K562 (cell line): ENCODE results near the gene BST1. TPM values are rescaled to one million over a fixed set of nuclear protein-coding genes. Genes with fewer than 3 reads are reported as not detected.
A peak's percentile ranks its signal among the peaks of the same experiment; 100 is the strongest.

Experiments used
- ATAC-seq: fragments of 200-7000 bp; cut with Tn5 transposase; 3 replicates; pipeline ENCODE4 v1.9.1; 2020; ENCODE audit warnings: moderate library complexity
- BruUV-seq: library from RNA; stranded (reverse); fragments of 400-500 nt; replicated peaks from 2 replicates; lab custom pipeline; 2021; lab: Mats Ljungman, UMichigan
- CTCF ChIA-PET: fragments of 300-600 bp; formaldehyde crosslinking; extraction: SDS; loops from one replicate; lab custom pipeline; 2021; ENCODE audit warnings: low intra/inter-chr PET ratio; lab: Yijun Ruan, JAX
- POLR2A ChIA-PET: fragments of 300-600, 350-650 bp; sonication (Branson Sonifier 250); formaldehyde crosslinking; extraction: SDS; loops from one replicate; lab custom pipeline; 2021; ENCODE audit warnings: antibody characterized with exemption, inconsistent platforms; lab: Yijun Ruan, JAX
- DNase-seq, 4 experiments: peaks; one replicate each; pipeline versions ENCODE4 v3.0.0 to v3.0.0-alpha.2; 2011 to 2018; ENCODE audit warnings: low spot score in 3 of 4, mixed read lengths in 3 of 4; ENCODE audit errors: extremely low read depth in 1 of 4
- FAIRE-seq: peaks from 2 replicates; lab custom pipeline; 2011; peaks lifted over from hg19 to GRCh38; lab: Jason Lieb, UNC
- H2AFZ ChIP-seq: 2 replicates; pipeline ENCODE4 v1.6.0; 2011; ENCODE audit warnings: low read depth, low read length, control low read depth, inconsistent platforms
- H3K27ac ChIP-seq: fragments of 200-600 bp; 3 replicates; pipeline ENCODE4 v1.8.0; 2011; ENCODE audit warnings: low read depth, mild to moderate bottlenecking, control low read depth, inconsistent platforms, low read length, moderate library complexity, mixed read lengths; ENCODE audit errors: extremely low read depth
- H3K27me3 ChIP-seq, 2 experiments: fragments of 300-600 bp in 1 of 2; 2 replicates in 1 of 2; 3 replicates in 1 of 2; pipeline versions ENCODE4 v1.6.0 to v1.8.0; 2011; ENCODE audit warnings: inconsistent platforms in 2 of 2, low read length in 2 of 2, mild to moderate bottlenecking in 1 of 2, mixed read lengths in 1 of 2, moderate library complexity in 1 of 2; ENCODE audit not compliant: control insufficient read depth in 2 of 2, insufficient read depth in 2 of 2
- H3K36me3 ChIP-seq: fragments of 300-600 bp; 3 replicates; pipeline ENCODE4 v1.8.0; 2011; ENCODE audit warnings: mild to moderate bottlenecking, low read length, inconsistent platforms; ENCODE audit not compliant: control insufficient read depth, insufficient read depth
- H3K4me1 ChIP-seq, 2 experiments: fragments of 200-600 bp in 1 of 2; replicated peaks in 1 of 2; 2 replicates in 1 of 2; 3 replicates in 1 of 2; pipeline versions ENCODE4 v1.5.1 to v1.8.0; 2011; ENCODE audit warnings: inconsistent platforms in 2 of 2, low read length in 2 of 2, mild to moderate bottlenecking in 1 of 2, mixed read lengths in 1 of 2, moderate library complexity in 1 of 2; ENCODE audit not compliant: control insufficient read depth in 2 of 2, insufficient read depth in 2 of 2
- H3K4me2 ChIP-seq: 2 replicates; pipeline ENCODE4 v1.6.1; 2011; ENCODE audit warnings: low read length, control low read depth, inconsistent platforms, mixed read lengths; ENCODE audit not compliant: insufficient read depth
- H3K4me3 ChIP-seq: fragments of 200-600 bp; sonication (generic), shearing (Covaris generic); 2 replicates; pipeline ENCODE4 v1.5.1; 2016; ENCODE audit warnings: control low read depth, inconsistent platforms
- H3K79me2 ChIP-seq: fragments of 200-600 bp; 3 replicates; pipeline ENCODE4 v1.8.0; 2011; ENCODE audit warnings: low read length, inconsistent platforms; ENCODE audit not compliant: control insufficient read depth, insufficient read depth
- H3K9ac ChIP-seq, 2 experiments: 2 replicates each; pipeline versions ENCODE4 v1.6.0 to v1.6.1; 2011; ENCODE audit warnings: low read depth in 2 of 2, low read length in 2 of 2, control low read depth in 1 of 2, inconsistent platforms in 1 of 2, mild to moderate bottlenecking in 1 of 2, mixed read lengths in 1 of 2; ENCODE audit not compliant: insufficient read depth in 1 of 2
- H3K9me1 ChIP-seq: one replicate; pipeline ENCODE4 v1.6.0; 2011; ENCODE audit warnings: inconsistent platforms, mild to moderate bottlenecking, low read length, moderate library complexity; ENCODE audit not compliant: control insufficient read depth, insufficient read depth
- H3K9me3 ChIP-seq: replicated peaks from 2 replicates; pipeline ENCODE4 v1.5.1; 2011; ENCODE audit warnings: low read depth, low read length, inconsistent platforms; ENCODE audit not compliant: control insufficient read depth, insufficient read depth
- H4K20me1 ChIP-seq: replicated peaks from 2 replicates; pipeline ENCODE4 v1.6.1; 2011; ENCODE audit warnings: low read length, inconsistent platforms, mixed read lengths; ENCODE audit not compliant: control insufficient read depth, insufficient read depth
- ARNT ChIP-seq, 2 experiments: fragments of 450-650 bp; IDR thresholded peaks; 2 replicates each; pipeline ENCODE4 v1.6.1; 2016; ENCODE audit warnings: mild to moderate bottlenecking in 1 of 2
- LEF1 ChIP-seq: fragments of 450-650 bp; IDR thresholded peaks from 2 replicates; pipeline ENCODE4 v1.6.1; 2016; ENCODE audit warnings: mild to moderate bottlenecking
- POLR2G ChIP-seq: fragments of 200-400 bp; formaldehyde crosslinking; IDR thresholded peaks from 2 replicates; pipeline ENCODE4 v1.6.1; 2017; ENCODE audit warnings: low read depth, mild to moderate bottlenecking, antibody characterized with exemption, low read length, moderate library complexity
- TCFL5 ChIP-seq: fragments of 250-450 bp; sonication (Bioruptor Pico); conservative IDR thresholded peaks from 2 replicates; pipeline ENCODE4 v1.6.1; 2021; ENCODE audit warnings: mild to moderate bottlenecking, moderate library complexity, matching md5 sums
- U2AF1 ChIP-seq: fragments of 200-400 bp; formaldehyde crosslinking; optimal IDR thresholded peaks from 2 replicates; pipeline ENCODE3; 2017; ENCODE audit warnings: mild to moderate bottlenecking, low read depth, low read length, moderate library complexity
- in situ Hi-C: fragments of 300-500 bp; cut with MboI; formaldehyde crosslinking; loops from 4 replicates; pipeline ENCODE4 v1.15.0; 2018; ENCODE audit warnings: inconsistent platforms, mixed read lengths
- intact Hi-C: fragments of 100-400 bp; cut with micrococcal nuclease; formaldehyde crosslinking; loops from 2 replicates; pipeline ENCODE4 v1.14.2; 2022
- polyA plus RNA-seq, 8 experiments: library from polyadenylated mRNA; depleted of rRNA in 4 of 8; stranded (reverse) in 5 of 8; unstranded in 3 of 8; fragments of >200 nt; fragmentation: Nextera tagmentation in 2 of 8; fragmentation: Illumina TruSeq in 1 of 8; extraction: Ambion mirVana in 2 of 8; extraction: Trizol in 1 of 8; gene quantifications; 2 replicates each; pipeline versions ENCODE4 v1.2.1 to v1.2.3, GENCODE V29; 2011 to 2014; ENCODE audit warnings: inconsistent platforms in 1 of 8, missing spikeins in 1 of 8
- total RNA-seq, 7 experiments: library from RNA; depleted of rRNA in 6 of 7; stranded (reverse); fragments of >200 nt in 6 of 7; fragmentation: Illumina TruSeq in 2 of 7; extraction: Trizol in 2 of 7; gene quantifications; 2 replicates each; pipeline versions ENCODE4 v1.2.1 to v1.2.3, GENCODE V29; 2011 to 2021; ENCODE audit warnings: low replicate concordance in 1 of 7
- TF ChIP-seq, protein P1 (sequence below): fragments of 450-650 bp; IDR thresholded peaks from 2 replicates; pipeline ENCODE4 v1.6.1; 2017; ENCODE audit warnings: mild to moderate bottlenecking, moderate library complexity
- TF ChIP-seq, protein P2 (sequence below): fragments of 250-450 bp; sonication (Bioruptor Pico); IDR thresholded peaks from 2 replicates; pipeline ENCODE4 v1.8.0; 2022; ENCODE audit warnings: moderate library complexity, mild to moderate bottlenecking, inconsistent platforms
- TF ChIP-seq, protein P3 (sequence below), 2 experiments: fragments of 450-650 bp in 1 of 2; IDR thresholded peaks; 2 replicates each; pipeline ENCODE4 v1.6.1; 2011 to 2017; ENCODE audit warnings: low read depth in 2 of 2, antibody characterized with exemption in 1 of 2, borderline replicate concordance in 1 of 2, low read length in 1 of 2, mild to moderate bottlenecking in 1 of 2, mixed read lengths in 1 of 2; ENCODE audit not compliant: control insufficient read depth in 1 of 2

The BST1 gene
- total and polyA plus RNA-seq, 9 of the 15 experiments (the other 6 are each of a cell fraction or from before 2014, with no cell fraction given), result 0.04 to 0.38 (median 0.07) TPM; not detected in 6

DNA sequence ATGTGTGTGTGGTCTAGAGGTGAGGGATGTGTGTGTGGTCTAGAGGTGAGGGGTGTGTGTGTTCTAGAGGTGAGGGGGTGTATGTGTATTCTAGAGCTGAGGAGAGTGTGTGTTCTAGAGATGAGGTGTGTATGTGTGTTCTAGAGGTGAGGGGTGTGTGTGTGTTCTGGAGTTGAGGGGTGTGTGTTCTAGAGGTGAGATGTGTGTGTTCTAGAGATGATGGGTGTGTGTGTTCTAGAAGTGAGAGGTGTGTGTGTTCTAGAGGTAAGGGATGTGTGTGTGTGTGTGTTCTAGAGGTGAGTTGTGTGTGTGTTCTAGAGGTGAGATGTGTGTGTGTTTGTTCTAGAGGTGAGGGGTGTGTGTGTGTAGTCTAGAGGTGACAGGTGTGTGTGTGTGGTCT lies 1.3 kb downstream of the BST1 start:
- H3K9me1 ChIP-seq, result no peaks in the 10 kb centered on the region
- H3K4me1 ChIP-seq, result no peaks in the 10 kb centered on the region
- FAIRE-seq (no peak), DNase-seq (no peak), ATAC-seq (no peak)
- no peak overlapping the region for H3K9ac ChIP-seq
- TF ChIP-seq ARNT (IDR thresholded peaks at IDR 0.05), result peak in 1 of 2 experiments; percentile 69; a peak in 1 of 4 replicates
- TF ChIP-seq, protein P1, sequence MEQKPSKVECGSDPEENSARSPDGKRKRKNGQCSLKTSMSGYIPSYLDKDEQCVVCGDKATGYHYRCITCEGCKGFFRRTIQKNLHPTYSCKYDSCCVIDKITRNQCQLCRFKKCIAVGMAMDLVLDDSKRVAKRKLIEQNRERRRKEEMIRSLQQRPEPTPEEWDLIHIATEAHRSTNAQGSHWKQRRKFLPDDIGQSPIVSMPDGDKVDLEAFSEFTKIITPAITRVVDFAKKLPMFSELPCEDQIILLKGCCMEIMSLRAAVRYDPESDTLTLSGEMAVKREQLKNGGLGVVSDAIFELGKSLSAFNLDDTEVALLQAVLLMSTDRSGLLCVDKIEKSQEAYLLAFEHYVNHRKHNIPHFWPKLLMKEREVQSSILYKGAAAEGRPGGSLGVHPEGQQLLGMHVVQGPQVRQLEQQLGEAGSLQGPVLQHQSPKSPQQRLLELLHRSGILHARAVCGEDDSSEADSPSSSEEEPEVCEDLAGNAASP, result no peak
- TF ChIP-seq, protein P2, sequence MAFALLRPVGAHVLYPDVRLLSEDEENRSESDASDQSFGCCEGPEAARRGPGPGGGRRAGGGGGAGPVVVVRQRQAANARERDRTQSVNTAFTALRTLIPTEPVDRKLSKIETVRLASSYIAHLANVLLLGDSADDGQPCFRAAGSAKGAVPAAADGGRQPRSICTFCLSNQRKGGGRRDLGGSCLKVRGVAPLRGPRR (CRISPR knock-in tag), result no peak
- no peak for TF ChIP-seq POLR2G
- TF ChIP-seq U2AF1, result no peak
- TF ChIP-seq, protein P3, sequence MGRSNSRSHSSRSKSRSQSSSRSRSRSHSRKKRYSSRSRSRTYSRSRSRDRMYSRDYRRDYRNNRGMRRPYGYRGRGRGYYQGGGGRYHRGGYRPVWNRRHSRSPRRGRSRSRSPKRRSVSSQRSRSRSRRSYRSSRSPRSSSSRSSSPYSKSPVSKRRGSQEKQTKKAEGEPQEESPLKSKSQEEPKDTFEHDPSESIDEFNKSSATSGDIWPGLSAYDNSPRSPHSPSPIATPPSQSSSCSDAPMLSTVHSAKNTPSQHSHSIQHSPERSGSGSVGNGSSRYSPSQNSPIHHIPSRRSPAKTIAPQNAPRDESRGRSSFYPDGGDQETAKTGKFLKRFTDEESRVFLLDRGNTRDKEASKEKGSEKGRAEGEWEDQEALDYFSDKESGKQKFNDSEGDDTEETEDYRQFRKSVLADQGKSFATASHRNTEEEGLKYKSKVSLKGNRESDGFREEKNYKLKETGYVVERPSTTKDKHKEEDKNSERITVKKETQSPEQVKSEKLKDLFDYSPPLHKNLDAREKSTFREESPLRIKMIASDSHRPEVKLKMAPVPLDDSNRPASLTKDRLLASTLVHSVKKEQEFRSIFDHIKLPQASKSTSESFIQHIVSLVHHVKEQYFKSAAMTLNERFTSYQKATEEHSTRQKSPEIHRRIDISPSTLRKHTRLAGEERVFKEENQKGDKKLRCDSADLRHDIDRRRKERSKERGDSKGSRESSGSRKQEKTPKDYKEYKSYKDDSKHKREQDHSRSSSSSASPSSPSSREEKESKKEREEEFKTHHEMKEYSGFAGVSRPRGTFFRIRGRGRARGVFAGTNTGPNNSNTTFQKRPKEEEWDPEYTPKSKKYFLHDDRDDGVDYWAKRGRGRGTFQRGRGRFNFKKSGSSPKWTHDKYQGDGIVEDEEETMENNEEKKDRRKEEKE (IDR thresholded peaks at IDR 0.05; ENCODE audit: borderline replicate concordance in 1 of 2, control insufficient read depth in 1 of 2, low read depth in 2 of 2, low read length in 1 of 2), result no peak
- TF ChIP-seq TCFL5 (CRISPR knock-in tag), result no peak
- no peak for TF ChIP-seq LEF1
- H2AFZ ChIP-seq, result no peak overlapping the region
- CTCF ChIA-PET, result interaction anchor here (0.6 kb wide), 1 partner anchor 347 kb away, joined by 3 read pairs; no protein-coding TSS in a partner anchor
- POLR2A ChIA-PET, result no interaction called here
- no TSS peak for BruUV-seq
- intact Hi-C loops, result no loop called here
- H3K79me2 ChIP-seq, result no peaks in the 10 kb centered on the region
- in situ Hi-C loops, result no loop called here
- H3K27ac ChIP-seq, result no peak overlapping the region
- peaks cover 0 to 14% of the 10 kb centered on the region in 2 experiments; a peak in 3 of 5 replicates for H3K27me3 ChIP-seq
- no peaks in the 10 kb centered on the region for H4K20me1 ChIP-seq
- no peak overlapping the region for H3K4me2 ChIP-seq
- H3K9me3 ChIP-seq, result no peaks in the 10 kb centered on the region
- H3K36me3 ChIP-seq, result no peaks in the 10 kb centered on the region
- no peak overlapping the region for H3K4me3 ChIP-seq
